Measurements from ENCODE around the gene LTBP4. TPM values are rescaled to one million over a fixed set of nuclear protein-coding genes. Genes with fewer than 3 reads are reported as not detected.
"Not testable (repeated sequence)": the region's sequence is repeated elsewhere in the genome, so short reads cannot be mapped to it uniquely, and the experiment has no call there.

The LTBP4 gene, protein sequence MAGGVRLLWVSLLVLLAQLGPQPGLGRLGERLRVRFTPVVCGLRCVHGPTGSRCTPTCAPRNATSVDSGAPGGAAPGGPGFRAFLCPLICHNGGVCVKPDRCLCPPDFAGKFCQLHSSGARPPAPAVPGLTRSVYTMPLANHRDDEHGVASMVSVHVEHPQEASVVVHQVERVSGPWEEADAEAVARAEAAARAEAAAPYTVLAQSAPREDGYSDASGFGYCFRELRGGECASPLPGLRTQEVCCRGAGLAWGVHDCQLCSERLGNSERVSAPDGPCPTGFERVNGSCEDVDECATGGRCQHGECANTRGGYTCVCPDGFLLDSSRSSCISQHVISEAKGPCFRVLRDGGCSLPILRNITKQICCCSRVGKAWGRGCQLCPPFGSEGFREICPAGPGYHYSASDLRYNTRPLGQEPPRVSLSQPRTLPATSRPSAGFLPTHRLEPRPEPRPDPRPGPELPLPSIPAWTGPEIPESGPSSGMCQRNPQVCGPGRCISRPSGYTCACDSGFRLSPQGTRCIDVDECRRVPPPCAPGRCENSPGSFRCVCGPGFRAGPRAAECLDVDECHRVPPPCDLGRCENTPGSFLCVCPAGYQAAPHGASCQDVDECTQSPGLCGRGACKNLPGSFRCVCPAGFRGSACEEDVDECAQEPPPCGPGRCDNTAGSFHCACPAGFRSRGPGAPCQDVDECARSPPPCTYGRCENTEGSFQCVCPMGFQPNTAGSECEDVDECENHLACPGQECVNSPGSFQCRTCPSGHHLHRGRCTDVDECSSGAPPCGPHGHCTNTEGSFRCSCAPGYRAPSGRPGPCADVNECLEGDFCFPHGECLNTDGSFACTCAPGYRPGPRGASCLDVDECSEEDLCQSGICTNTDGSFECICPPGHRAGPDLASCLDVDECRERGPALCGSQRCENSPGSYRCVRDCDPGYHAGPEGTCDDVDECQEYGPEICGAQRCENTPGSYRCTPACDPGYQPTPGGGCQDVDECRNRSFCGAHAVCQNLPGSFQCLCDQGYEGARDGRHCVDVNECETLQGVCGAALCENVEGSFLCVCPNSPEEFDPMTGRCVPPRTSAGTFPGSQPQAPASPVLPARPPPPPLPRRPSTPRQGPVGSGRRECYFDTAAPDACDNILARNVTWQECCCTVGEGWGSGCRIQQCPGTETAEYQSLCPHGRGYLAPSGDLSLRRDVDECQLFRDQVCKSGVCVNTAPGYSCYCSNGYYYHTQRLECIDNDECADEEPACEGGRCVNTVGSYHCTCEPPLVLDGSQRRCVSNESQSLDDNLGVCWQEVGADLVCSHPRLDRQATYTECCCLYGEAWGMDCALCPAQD (N-terminal part only)
- 106 TPM for polyA plus RNA-seq (2013, experiment 1 of 2; ENCODE audit: insufficient read length)
- 118 TPM for polyA plus RNA-seq (2013, experiment 2 of 2; ENCODE audit: insufficient read length)

DNA sequence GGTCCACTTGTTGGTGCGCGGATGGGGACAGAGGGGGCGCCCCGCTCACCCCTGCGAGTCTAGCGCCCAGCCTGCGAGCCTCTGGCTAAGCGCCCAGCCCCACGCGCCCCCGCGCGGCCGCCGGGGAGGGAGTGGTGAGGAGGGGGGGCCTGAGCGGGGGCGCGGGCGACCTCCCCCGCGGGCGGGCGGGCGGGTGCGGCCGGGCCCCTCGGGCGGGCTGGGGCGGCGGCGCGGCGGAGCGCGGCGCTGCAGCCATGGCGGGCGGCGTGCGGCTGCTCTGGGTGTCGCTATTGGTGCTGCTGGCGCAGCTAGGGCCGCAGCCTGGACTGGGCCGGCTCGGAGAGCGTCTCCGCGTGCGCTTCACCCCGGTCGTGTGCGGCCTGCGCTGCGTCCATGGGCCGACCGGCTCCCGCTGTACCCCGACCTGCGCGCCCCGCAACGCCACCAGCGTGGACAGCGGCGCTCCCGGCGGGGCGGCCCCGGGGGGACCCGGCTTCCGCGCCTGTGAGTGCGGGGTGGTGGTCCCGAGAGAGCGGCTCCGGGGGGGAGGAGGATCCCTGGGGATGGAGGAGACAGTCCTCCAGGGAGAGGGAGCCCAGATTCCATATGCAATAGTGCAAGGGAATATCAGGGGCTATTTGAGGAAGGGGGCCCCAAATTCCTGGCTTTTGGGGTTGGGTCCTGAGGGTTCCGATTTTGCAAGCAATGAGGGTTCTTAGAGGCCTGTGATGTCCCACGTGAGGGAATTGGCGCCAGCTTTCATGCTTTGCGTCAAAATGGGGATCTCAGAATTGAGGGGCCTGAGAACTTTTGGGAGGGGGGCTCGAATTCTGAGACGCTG is at the start of gene LTBP4:
Gene LTBP4 (plus strand): TSS at position 236 of the 841 bp plus-strand sequence. CDS start 19 bp downstream, at position 255.
- no peak for DNase-seq

DNA sequence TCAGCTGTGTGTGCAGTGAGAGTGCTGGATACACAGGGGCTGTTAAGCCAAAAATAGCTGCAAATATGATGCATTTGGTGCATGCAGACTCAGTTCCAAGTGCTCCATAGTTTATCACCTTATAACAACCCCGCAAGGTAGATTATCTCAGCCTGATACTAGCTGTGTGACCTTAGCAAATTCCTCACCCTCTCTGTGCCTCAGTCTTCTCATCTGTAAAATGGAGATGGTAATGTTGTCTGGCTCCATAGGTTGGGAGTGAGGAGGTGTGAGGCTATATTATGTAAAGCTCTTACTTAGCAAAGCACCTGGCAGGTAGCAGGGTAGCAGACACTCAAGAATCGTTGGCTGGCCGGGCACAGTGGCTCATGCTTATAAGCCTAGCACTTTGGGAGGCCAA is 48.3 kb upstream of the LTBP4 start:
- no peak for DNase-seq

GRCh38 chr19:40553885-40554857 is 47.0 kb upstream of the LTBP4 start:
- no peak for DNase-seq

DNA sequence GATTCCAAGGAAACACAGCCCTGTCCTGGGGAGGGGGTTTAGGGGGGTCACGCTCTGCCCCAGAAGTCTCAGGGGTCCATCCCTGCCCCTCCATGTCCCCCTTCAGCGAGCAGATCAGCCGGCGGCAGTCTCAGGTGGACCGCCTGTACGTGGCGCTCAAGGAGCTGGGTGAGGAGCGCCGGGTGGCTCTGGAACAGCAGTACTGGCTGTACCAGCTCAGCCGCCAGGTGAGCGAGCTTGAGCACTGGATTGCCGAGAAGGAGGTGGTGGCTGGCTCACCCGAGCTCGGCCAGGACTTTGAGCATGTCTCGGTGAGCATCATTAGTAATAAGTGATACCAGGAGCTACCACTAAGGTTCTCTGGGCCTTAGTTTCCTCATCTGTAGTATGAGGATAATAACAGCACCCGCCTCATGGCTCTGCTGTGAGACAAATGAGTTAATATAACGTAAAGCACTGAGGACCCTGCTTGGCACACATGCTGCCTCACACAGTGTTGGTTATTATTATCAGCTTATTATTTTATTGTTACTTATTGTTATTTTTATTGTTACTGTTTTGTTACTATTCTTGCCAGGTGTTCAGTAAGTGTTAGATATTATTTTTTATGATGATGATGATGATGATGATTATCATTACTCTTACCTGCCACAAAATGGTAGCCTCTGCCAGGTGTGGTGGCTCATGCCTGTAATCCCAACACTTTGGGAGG is 45.0 kb upstream of the LTBP4 start:
- no peak for DNase-seq

DNA sequence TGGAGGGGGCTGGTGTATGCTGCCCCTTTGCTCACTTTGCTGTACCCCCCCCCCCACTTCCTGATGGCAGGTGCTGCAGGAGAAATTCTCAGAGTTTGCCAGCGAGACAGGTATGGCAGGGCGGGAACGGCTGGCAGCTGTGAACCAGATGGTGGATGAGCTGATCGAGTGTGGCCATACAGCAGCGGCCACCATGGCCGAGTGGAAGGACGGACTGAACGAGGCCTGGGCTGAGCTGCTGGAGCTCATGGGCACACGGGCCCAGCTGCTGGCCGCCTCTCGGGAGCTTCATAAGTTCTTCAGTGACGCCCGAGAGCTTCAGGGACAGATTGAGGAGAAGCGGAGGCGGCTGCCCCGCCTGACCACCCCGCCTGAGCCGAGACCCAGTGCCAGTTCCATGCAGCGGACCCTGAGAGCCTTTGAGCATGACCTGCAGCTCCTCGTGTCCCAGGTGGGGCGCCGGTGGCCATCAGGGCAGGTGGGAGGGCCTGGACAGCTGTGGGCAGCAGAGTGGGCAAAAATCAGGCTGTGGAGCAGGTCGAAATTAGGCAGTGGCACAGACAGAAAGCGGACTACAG is 44.1 kb upstream of the LTBP4 start:
- no peak for DNase-seq

GRCh38 chr19:40559394-40559793 is 41.8 kb upstream of the LTBP4 start:
- no peak for DNase-seq

DNA sequence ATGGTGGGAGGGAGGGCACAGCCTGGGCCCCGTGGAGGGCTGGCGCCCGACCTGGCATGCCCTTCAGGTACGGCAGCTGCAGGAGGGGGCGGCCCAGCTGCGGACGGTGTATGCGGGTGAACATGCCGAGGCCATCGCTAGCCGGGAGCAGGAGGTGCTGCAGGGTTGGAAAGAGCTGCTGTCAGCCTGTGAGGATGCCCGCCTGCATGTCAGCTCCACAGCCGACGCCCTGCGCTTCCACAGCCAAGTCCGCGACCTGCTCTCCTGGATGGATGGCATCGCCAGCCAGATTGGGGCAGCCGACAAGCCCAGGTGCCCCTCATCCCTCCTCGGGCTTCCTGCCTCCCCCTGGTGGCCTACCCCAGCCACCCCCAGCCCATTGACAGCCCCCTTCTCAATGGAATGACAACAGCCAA is 41.1 kb upstream of the LTBP4 start:
- no peak for DNase-seq

- no peak for DNase-seq
These were observed 39.2 kb upstream of the LTBP4 start for GRCh38 chr19:40561947-40562346.

- not testable (repeated sequence) for DNase-seq
These were observed 36.6 kb upstream of the LTBP4 start for GRCh38 chr19:40564535-40564934.

DNA sequence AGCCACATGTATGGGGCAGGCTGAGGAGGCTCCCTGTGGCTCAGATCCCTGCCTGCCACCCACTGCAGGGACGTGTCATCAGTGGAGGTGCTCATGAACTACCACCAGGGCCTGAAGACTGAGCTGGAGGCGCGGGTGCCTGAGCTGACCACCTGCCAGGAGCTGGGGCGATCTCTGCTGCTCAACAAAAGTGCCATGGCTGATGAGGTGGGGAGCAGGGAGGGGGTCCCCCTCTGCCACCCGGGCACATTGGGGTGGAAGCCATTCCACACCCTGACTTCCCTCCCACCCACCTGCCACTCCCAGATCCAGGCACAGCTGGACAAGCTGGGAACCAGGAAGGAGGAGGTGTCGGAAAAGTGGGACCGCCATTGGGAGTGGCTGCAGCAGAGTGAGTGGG is 35.8 kb upstream of the LTBP4 start:
- no peak for DNase-seq

DNA sequence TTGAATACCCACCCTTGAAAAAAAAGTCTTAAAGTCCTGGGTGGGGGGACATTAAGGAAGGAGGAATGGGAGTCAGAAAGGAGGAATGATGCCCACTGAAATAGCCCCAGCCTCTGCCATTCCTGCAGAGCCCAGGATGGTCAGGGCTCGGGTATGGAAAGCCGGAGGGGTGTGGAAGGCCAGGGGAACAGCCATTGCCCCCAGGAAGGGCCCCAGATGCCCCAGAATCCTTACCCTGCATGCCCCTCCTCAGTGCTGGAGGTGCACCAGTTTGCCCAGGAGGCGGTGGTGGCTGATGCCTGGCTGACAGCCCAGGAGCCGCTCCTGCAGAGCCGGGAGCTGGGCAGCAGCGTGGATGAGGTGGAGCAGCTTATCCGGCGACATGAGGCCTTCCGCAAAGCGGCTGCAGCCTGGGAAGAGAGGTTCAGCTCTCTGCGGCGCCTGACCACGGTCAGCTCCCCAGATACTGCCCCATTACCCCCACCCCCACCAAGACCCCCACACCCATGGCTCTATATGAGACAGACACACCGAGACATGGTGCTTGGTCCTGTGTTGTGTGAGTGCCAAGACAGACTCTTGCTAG is 35.2 kb upstream of the LTBP4 start:
- no peak for DNase-seq

GRCh38 chr19:40567040-40567749 is 34.0 kb upstream of the LTBP4 start:
- no peak for DNase-seq

GRCh38 chr19:40567750-40568494 is 33.2 kb upstream of the LTBP4 start:
- no peak for DNase-seq

GRCh38 chr19:40570313-40571004 is 30.7 kb upstream of the LTBP4 start:
- DNase-seq = peak; percentile 99

DNA sequence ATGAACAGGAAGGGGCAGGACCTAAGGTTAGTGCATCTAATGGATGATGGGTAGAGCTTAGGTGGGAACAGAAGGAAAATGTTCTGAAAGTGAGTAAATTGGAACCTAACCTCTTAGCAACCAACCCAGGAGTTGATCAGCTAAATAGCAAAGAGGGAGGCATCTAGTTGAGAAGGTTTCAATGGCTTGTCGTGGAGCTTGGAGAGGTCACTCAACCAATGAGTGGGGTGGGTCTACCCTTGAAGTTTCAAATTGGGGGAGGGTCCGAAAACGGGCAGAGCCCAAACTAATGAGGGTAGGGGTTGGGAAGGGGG is 30.2 kb upstream of the LTBP4 start:
- no peak for DNase-seq

DNA sequence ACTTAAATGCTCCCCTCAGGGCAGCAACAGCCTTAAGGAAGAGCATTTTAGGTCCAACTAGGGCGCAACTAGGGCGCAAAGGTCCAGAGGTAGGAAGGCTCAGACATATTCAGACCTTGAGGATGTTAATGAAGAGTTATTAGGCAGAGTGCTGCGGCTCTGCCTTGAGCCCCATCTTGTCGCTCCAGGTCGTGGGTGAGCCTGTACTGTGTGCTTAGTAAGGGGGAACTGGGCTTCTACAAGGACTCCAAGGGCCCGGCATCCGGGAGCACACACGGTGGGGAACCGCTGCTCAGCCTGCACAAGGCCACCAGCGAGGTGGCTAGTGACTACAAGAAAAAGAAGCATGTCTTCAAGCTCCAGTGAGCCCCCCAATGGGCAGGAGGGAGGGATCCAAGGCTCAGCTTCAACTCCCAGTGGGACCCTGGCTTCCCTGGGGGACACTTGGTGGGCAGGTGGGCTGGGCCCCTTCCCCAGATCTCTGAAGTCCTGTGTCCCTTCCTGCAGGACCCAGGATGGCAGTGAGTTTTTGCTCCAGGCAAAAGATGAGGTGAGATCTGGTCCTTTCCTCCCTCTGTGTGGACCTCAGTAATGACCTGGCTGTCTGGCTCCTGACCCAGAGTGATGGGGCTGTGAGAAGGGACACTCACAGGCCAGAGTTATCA is 29.2 kb upstream of the LTBP4 start:
- no peak for DNase-seq

Data from fibroblast of skin of abdomen (primary cell).